Hepatocyte (in vitro differentiated cells): Measurements from ENCODE around the gene RBCK1.

Experiments used
- EZH2 ChIP-seq: fragments of 200-600 bp; sonication (generic); IDR thresholded peaks from 2 replicates; pipeline ENCODE4 v1.6.1; 2016; ENCODE audit warnings: antibody characterized with exemption, mild to moderate bottlenecking, borderline replicate concordance
- TF ChIP-seq, protein P1 (sequence below): fragments of 200-600 bp; sonication (generic); IDR thresholded peaks from 2 replicates; pipeline ENCODE4 v1.5.1; 2016; ENCODE audit warnings: antibody characterized with exemption, mild to moderate bottlenecking; ENCODE audit not compliant: poor library complexity

- TF ChIP-seq, protein P1, sequence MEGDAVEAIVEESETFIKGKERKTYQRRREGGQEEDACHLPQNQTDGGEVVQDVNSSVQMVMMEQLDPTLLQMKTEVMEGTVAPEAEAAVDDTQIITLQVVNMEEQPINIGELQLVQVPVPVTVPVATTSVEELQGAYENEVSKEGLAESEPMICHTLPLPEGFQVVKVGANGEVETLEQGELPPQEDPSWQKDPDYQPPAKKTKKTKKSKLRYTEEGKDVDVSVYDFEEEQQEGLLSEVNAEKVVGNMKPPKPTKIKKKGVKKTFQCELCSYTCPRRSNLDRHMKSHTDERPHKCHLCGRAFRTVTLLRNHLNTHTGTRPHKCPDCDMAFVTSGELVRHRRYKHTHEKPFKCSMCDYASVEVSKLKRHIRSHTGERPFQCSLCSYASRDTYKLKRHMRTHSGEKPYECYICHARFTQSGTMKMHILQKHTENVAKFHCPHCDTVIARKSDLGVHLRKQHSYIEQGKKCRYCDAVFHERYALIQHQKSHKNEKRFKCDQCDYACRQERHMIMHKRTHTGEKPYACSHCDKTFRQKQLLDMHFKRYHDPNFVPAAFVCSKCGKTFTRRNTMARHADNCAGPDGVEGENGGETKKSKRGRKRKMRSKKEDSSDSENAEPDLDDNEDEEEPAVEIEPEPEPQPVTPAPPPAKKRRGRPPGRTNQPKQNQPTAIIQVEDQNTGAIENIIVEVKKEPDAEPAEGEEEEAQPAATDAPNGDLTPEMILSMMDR, result no peak
- TF ChIP-seq EZH2, result no peak
These were observed 1.6 kb upstream of the RBCK1 start for GRCh38 chr20:406200-407132.
